Right lobe of liver (tissue), 4 donors: ENCODE results near the gene TMEM214.

Experiments
- CTCF ChIP-seq, 4 donors: fragments of 200-600 bp in 3 of 4; fragments of 450-650 bp in 1 of 4; IDR thresholded peaks; one replicate each; pipeline versions ENCODE4 v1.5.1 to v1.8.0; 2016 to 2022; ENCODE audit warnings: antibody characterized with exemption in 4 of 4, mild to moderate bottlenecking in 2 of 4
- POLR2A ChIP-seq: fragments of 450-650 bp; IDR thresholded peaks from one replicate; pipeline ENCODE4 v1.6.1; 2017; ENCODE audit warnings: antibody characterized with exemption, mild to moderate bottlenecking
- donor health status: DM: no; HTN: no; CAD: no.
- donor health status: DM: no; HTN: no; CAD: no.
- donor health status: DM: no; HTN: yes; CAD: no.

GRCh38 chr2:27007416-27008374 is 25.1 kb upstream of the TMEM214 start:
- TF ChIP-seq CTCF (IDR thresholded peaks at IDR 0.05) (no peak), POLR2A (no peak)
